Hepatocyte (in vitro differentiated cells): ENCODE results near the gene KCTD7.
"Not testable (repeated sequence)": the region's sequence is repeated elsewhere in the genome, so short reads cannot be mapped to it uniquely, and the experiment has no call there.

Source experiments
- EZH2 ChIP-seq: fragments of 200-600 bp; sonication (generic); IDR thresholded peaks from 2 replicates; pipeline ENCODE4 v1.6.1; 2016; ENCODE audit warnings: antibody characterized with exemption, mild to moderate bottlenecking, borderline replicate concordance
- TF ChIP-seq, protein P1 (sequence below): fragments of 200-600 bp; sonication (generic); IDR thresholded peaks from 2 replicates; pipeline ENCODE4 v1.5.1; 2016; ENCODE audit warnings: antibody characterized with exemption, mild to moderate bottlenecking; ENCODE audit not compliant: poor library complexity

DNA sequence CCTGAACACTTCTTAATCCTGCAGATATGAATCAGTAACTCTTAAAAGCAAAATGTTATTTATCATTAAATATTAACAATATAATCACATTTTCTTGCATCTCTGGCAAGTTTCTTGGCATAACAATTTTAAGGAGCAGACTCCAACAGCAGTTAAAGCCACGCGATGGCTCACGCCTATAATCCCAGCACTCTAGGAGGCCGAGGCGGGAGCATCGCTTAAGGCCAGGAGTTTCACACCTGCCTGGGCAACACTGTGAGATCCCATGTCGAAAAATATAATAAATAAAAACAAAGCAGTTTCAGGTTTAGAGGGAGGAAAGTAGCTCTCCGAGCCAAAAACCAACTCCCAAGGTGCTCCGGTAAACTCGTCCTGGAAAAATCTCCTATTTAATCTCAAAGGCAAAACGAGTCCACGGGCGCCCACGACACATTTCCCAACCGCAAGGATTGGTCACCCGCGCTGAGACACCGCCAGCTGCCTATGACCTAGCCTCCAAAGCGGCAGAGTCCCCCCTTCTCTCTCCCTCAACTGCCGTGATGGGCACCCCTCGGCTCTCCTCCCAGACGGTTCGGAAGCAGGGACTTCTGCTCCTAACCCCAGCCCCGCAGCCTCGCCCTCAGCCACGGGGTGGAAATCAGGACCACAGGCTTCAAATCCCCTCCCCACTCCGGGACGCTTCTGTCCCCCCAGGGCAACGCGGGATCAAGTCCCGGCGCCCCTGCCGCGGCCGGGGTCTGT, 37.5 kb upstream of the KCTD7 start:
- not testable (repeated sequence) for TF ChIP-seq EZH2
- TF ChIP-seq, protein P1, sequence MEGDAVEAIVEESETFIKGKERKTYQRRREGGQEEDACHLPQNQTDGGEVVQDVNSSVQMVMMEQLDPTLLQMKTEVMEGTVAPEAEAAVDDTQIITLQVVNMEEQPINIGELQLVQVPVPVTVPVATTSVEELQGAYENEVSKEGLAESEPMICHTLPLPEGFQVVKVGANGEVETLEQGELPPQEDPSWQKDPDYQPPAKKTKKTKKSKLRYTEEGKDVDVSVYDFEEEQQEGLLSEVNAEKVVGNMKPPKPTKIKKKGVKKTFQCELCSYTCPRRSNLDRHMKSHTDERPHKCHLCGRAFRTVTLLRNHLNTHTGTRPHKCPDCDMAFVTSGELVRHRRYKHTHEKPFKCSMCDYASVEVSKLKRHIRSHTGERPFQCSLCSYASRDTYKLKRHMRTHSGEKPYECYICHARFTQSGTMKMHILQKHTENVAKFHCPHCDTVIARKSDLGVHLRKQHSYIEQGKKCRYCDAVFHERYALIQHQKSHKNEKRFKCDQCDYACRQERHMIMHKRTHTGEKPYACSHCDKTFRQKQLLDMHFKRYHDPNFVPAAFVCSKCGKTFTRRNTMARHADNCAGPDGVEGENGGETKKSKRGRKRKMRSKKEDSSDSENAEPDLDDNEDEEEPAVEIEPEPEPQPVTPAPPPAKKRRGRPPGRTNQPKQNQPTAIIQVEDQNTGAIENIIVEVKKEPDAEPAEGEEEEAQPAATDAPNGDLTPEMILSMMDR, result not testable (repeated sequence)
